ENCODE data around the gene ETS1. TPM values are rescaled to one million over a fixed set of nuclear protein-coding genes. Genes with fewer than 3 reads are reported as not detected.

The ETS1 gene
- total and polyA plus RNA-seq, 2 experiments from 2014 or later, result 6.7 to 21.8 TPM

- peaks cover 20% of the 10 kb centered on the region for H3K79me2 ChIP-seq
- no peaks in the 10 kb centered on the region for H3K27me3 ChIP-seq
- no peaks in the 10 kb centered on the region for H3K36me3 ChIP-seq (replicated peaks; ENCODE audit: insufficient read depth, low read depth)
- WGBS (ENCODE audit: low lambda C conversion rate, missing lambda C conversion rate), result 85% methylated on average over 11 of the region's 11 CpGs
- no peak overlapping the region for H3K4me3 ChIP-seq
- no peak for DNase-seq (ENCODE audit: low spot score)
- no peaks in the 10 kb centered on the region for H3K9me2 ChIP-seq (replicated peaks; ENCODE audit: insufficient read depth)
- TF ChIP-seq EZH2phosphoT487 (IDR thresholded peaks at IDR 0.05; ENCODE audit: low read depth, severe bottlenecking, unreplicated experiment) (no peak), CTCF (IDR thresholded peaks at IDR 0.05; ENCODE audit: poor library complexity) (no peak), EZH2 (IDR thresholded peaks at IDR 0.05; ENCODE audit: borderline replicate concordance) (no peak)
- H2AFZ ChIP-seq, result no peak overlapping the region
- no peak overlapping the region for H3K4me2 ChIP-seq
- no peak overlapping the region for H3K27ac ChIP-seq
- H3K9me3 ChIP-seq (ENCODE audit: low read depth), result no peaks in the 10 kb centered on the region
- H4K20me1 ChIP-seq (ENCODE audit: insufficient read depth, poor library complexity, severe bottlenecking), result no peaks in the 10 kb centered on the region
- peaks cover 33% of the 10 kb centered on the region for H3K4me1 ChIP-seq (ENCODE audit: insufficient read depth)
Measured at GRCh38 chr11:128472128-128473089, 114.9 kb downstream of the ETS1 start.

DNA sequence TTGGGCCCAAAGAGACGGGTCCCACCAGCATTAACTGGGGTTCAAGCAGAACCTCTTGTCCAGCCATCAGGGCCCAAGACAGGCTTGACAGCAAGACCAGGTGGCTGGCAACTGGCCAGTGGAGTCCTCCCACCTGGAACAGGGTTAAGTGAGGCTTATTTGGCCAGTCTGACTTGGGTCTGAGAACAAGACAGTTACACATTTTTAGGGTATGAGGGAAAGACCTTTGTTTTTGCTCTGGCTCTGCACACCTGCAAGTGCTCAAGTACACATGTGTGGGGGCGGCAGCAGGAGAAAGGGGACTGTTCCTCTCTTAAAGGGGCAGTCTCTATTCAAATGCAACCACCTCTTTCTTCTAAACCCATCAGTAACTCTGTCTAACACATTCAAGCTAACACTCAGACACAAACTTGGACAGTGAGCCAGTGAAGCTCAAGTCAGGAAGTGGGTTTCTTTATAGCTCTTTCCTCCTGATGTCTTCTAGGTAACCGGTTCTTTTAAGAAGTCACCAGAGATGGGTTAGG is 116.2 kb downstream of the ETS1 start:
- Histone ChIP-seq H3K4me2 (no peak overlapping the region), H2AFZ (no peak overlapping the region), H3K27me3 (no peaks in the 10 kb centered on the region), H3K9me3 (ENCODE audit: low read depth) (no peaks in the 10 kb centered on the region), H3K79me2 (peaks cover 18% of the 10 kb centered on the region), H3K36me3 (replicated peaks; ENCODE audit: insufficient read depth, low read depth) (no peaks in the 10 kb centered on the region), H3K27ac (no peak overlapping the region), H3K9me2 (replicated peaks; ENCODE audit: insufficient read depth) (no peaks in the 10 kb centered on the region), H3K4me1 (ENCODE audit: insufficient read depth) (peaks cover 33% of the 10 kb centered on the region), H3K4me3 (no peak overlapping the region), H4K20me1 (ENCODE audit: insufficient read depth, poor library complexity, severe bottlenecking) (no peaks in the 10 kb centered on the region)
- TF ChIP-seq EZH2phosphoT487 (IDR thresholded peaks at IDR 0.05; ENCODE audit: low read depth, severe bottlenecking, unreplicated experiment), result no peak
- no peak for TF ChIP-seq CTCF (IDR thresholded peaks at IDR 0.05; ENCODE audit: poor library complexity)
- TF ChIP-seq EZH2 (IDR thresholded peaks at IDR 0.05; ENCODE audit: borderline replicate concordance), result no peak
- 85% methylated on average over 3 of the region's 3 CpGs for WGBS (ENCODE audit: low lambda C conversion rate, missing lambda C conversion rate)
- no peak for DNase-seq (ENCODE audit: low spot score)

DNA sequence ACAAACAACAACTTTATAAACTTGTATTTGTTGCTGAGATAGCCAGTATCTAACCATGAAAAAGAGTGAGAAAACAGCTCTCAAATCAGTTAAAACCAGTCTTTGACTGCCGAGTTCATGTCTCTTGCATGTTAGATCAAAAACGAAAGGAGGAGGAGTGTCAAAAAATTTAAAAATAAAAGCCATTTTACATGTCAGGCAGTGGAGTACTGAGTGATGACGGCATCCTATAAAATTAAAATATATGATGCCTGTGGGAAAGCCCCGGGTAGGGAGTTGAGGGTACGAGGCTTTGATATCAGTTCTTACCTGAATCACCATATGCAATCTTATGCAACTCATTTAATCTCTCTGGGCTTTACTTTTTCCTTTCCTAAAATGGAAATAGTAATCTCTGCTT is 117.3 kb downstream of the ETS1 start:
- H3K27ac ChIP-seq, result no peak overlapping the region
- H3K4me1 ChIP-seq (ENCODE audit: insufficient read depth), result peaks cover 22% of the 10 kb centered on the region
- DNase-seq (ENCODE audit: low spot score), result no peak
- H4K20me1 ChIP-seq (ENCODE audit: insufficient read depth, poor library complexity, severe bottlenecking), result no peaks in the 10 kb centered on the region
- H3K9me2 ChIP-seq (replicated peaks; ENCODE audit: insufficient read depth), result no peaks in the 10 kb centered on the region
- H2AFZ ChIP-seq, result no peak overlapping the region
- WGBS (ENCODE audit: low lambda C conversion rate, missing lambda C conversion rate), result 77% methylated on average over 5 of the region's 5 CpGs
- H3K4me3 ChIP-seq, result no peak overlapping the region
- TF ChIP-seq EZH2phosphoT487 (IDR thresholded peaks at IDR 0.05; ENCODE audit: low read depth, severe bottlenecking, unreplicated experiment), result no peak
- no peak for TF ChIP-seq CTCF (IDR thresholded peaks at IDR 0.05; ENCODE audit: poor library complexity)
- TF ChIP-seq EZH2 (IDR thresholded peaks at IDR 0.05; ENCODE audit: borderline replicate concordance), result no peak
- no peaks in the 10 kb centered on the region for H3K36me3 ChIP-seq (replicated peaks; ENCODE audit: insufficient read depth, low read depth)
- H3K27me3 ChIP-seq, result no peaks in the 10 kb centered on the region
- peaks cover 15% of the 10 kb centered on the region for H3K79me2 ChIP-seq
- no peaks in the 10 kb centered on the region for H3K9me3 ChIP-seq (ENCODE audit: low read depth)
- H3K4me2 ChIP-seq, result no peak overlapping the region
